ENCODE results near the gene GM2A.

The GM2A gene

DNA sequence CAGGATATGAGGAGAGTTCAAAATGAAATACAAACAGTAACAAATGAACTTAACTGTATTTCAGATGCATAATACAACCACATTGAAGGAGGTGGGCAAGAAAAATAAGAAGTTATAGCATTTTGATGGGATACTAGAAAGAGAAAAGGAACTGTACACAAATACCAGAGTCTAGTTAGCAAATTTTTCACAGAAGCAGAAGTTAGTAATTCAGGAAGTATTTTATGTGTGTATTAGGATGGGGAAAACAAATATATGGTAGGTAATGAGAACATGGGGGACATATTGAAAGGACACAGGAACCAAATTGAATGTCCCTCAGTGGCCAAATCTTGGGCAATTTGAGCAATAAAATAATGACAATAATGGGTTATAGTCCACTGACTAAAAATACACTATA is 18.4 kb downstream of the GM2A start:
- no peaks in the 10 kb centered on the region for H3K27me3 ChIP-seq (ENCODE audit: insufficient read depth, low read length)
- no peaks in the 10 kb centered on the region for H3K4me1 ChIP-seq (ENCODE audit: insufficient read depth, low read length, severe bottlenecking)
- H3K4me2 ChIP-seq (ENCODE audit: low read length): no peak overlapping the region
- no peaks in the 10 kb centered on the region for H3F3A ChIP-seq (ENCODE audit: insufficient read depth, low read length)
- H4K20me1 ChIP-seq (ENCODE audit: insufficient read depth, low read length): no peaks in the 10 kb centered on the region
- no peaks in the 10 kb centered on the region for H3K9me2 ChIP-seq (ENCODE audit: low read depth, low read length)
- H3K4me3 ChIP-seq (ENCODE audit: low read depth, low read length, poor library complexity, severe bottlenecking): no peak overlapping the region
- no peaks in the 10 kb centered on the region for H3K79me2 ChIP-seq (ENCODE audit: insufficient read depth, low read length)
- H2AFZ ChIP-seq (ENCODE audit: low read length): no peak overlapping the region
- H3K36me3 ChIP-seq (ENCODE audit: insufficient read depth, low read length): peaks cover 52% of the 10 kb centered on the region
- TF ChIP-seq EZH2 (IDR thresholded peaks at IDR 0.05; ENCODE audit: borderline replicate concordance, low read length): no peak
- H3K9ac ChIP-seq (ENCODE audit: low read length): no peak overlapping the region
- no peak overlapping the region for H3K27ac ChIP-seq (ENCODE audit: low read depth, low read length, poor library complexity, severe bottlenecking)
- no peaks in the 10 kb centered on the region for H3K9me3 ChIP-seq (ENCODE audit: low read length)

DNA sequence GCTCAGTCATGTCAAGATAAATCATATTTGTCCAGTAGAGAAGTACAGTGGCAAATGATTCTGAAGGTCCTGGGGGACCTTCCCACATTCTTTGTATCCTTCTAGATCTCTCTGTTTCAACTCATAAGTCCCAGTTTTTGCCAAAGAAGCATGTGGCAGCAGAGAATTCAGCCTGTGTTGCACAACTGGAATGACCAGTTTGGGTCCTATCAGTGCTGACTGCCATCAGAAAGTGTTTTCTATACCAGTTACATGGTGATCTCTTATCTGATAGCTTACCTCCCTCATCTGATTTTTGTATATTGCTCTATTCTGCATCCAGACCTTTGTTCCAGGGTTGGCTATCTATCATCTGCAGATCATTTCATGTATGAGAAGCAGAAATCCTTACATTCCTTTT is 21.7 kb downstream of the GM2A start:
- no peaks in the 10 kb centered on the region for H3K4me1 ChIP-seq (ENCODE audit: insufficient read depth, low read length, severe bottlenecking)
- H2AFZ ChIP-seq (ENCODE audit: low read length): no peak overlapping the region
- H3K79me2 ChIP-seq (ENCODE audit: insufficient read depth, low read length): no peaks in the 10 kb centered on the region
- no peaks in the 10 kb centered on the region for H3K9me2 ChIP-seq (ENCODE audit: low read depth, low read length)
- peaks cover 18% of the 10 kb centered on the region for H3K36me3 ChIP-seq (ENCODE audit: insufficient read depth, low read length)
- H3K9me3 ChIP-seq (ENCODE audit: low read length): no peaks in the 10 kb centered on the region
- no peak overlapping the region for H3K4me3 ChIP-seq (ENCODE audit: low read depth, low read length, poor library complexity, severe bottlenecking)
- no peak for TF ChIP-seq EZH2 (IDR thresholded peaks at IDR 0.05; ENCODE audit: borderline replicate concordance, low read length)
- H3K27me3 ChIP-seq (ENCODE audit: insufficient read depth, low read length): no peaks in the 10 kb centered on the region
- no peak overlapping the region for H3K27ac ChIP-seq (ENCODE audit: low read depth, low read length, poor library complexity, severe bottlenecking)
- no peak overlapping the region for H3K9ac ChIP-seq (ENCODE audit: low read length)
- H3F3A ChIP-seq (ENCODE audit: insufficient read depth, low read length): no peaks in the 10 kb centered on the region
- no peak overlapping the region for H3K4me2 ChIP-seq (ENCODE audit: low read length)
- no peaks in the 10 kb centered on the region for H4K20me1 ChIP-seq (ENCODE audit: insufficient read depth, low read length)

DNA sequence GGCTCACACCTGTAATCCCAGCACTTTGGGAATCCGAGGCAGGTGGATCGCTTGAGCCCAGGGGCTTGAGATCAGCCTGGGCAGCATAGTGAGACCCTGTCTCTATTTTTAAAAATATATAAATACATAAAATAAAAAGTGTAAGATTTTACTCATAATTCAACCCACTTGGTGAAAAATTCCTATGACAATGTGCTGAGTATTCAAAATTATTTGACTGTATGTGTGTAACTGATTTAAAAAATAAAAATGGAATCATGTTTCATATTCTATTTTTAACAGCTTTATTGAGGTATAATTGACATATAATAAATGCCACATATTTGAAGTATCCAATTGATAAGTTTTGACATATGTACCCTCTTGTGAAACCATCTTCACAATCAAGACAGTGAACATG is 22.8 kb downstream of the GM2A start:
- H3K79me2 ChIP-seq (ENCODE audit: insufficient read depth, low read length): no peaks in the 10 kb centered on the region
- H3K4me3 ChIP-seq (ENCODE audit: low read depth, low read length, poor library complexity, severe bottlenecking): no peak overlapping the region
- H3F3A ChIP-seq (ENCODE audit: insufficient read depth, low read length): no peaks in the 10 kb centered on the region
- H3K9me3 ChIP-seq (ENCODE audit: low read length): no peaks in the 10 kb centered on the region
- no peak overlapping the region for H3K9ac ChIP-seq (ENCODE audit: low read length)
- no peak overlapping the region for H3K4me2 ChIP-seq (ENCODE audit: low read length)
- H2AFZ ChIP-seq (ENCODE audit: low read length): no peak overlapping the region
- H3K36me3 ChIP-seq (ENCODE audit: insufficient read depth, low read length): peaks cover 7% of the 10 kb centered on the region; the same call in 1 of the 2 replicates
- no peaks in the 10 kb centered on the region for H3K27me3 ChIP-seq (ENCODE audit: insufficient read depth, low read length)
- TF ChIP-seq, protein P1, sequence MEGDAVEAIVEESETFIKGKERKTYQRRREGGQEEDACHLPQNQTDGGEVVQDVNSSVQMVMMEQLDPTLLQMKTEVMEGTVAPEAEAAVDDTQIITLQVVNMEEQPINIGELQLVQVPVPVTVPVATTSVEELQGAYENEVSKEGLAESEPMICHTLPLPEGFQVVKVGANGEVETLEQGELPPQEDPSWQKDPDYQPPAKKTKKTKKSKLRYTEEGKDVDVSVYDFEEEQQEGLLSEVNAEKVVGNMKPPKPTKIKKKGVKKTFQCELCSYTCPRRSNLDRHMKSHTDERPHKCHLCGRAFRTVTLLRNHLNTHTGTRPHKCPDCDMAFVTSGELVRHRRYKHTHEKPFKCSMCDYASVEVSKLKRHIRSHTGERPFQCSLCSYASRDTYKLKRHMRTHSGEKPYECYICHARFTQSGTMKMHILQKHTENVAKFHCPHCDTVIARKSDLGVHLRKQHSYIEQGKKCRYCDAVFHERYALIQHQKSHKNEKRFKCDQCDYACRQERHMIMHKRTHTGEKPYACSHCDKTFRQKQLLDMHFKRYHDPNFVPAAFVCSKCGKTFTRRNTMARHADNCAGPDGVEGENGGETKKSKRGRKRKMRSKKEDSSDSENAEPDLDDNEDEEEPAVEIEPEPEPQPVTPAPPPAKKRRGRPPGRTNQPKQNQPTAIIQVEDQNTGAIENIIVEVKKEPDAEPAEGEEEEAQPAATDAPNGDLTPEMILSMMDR (IDR thresholded peaks at IDR 0.05; ENCODE audit: low read length): no peak
- TF ChIP-seq EZH2 (IDR thresholded peaks at IDR 0.05; ENCODE audit: borderline replicate concordance, low read length): no peak
- H3K9me2 ChIP-seq (ENCODE audit: low read depth, low read length): no peaks in the 10 kb centered on the region
- no peaks in the 10 kb centered on the region for H4K20me1 ChIP-seq (ENCODE audit: insufficient read depth, low read length)
- no peak overlapping the region for H3K27ac ChIP-seq (ENCODE audit: low read depth, low read length, poor library complexity, severe bottlenecking)
- H3K4me1 ChIP-seq (ENCODE audit: insufficient read depth, low read length, severe bottlenecking): no peaks in the 10 kb centered on the region

DNA sequence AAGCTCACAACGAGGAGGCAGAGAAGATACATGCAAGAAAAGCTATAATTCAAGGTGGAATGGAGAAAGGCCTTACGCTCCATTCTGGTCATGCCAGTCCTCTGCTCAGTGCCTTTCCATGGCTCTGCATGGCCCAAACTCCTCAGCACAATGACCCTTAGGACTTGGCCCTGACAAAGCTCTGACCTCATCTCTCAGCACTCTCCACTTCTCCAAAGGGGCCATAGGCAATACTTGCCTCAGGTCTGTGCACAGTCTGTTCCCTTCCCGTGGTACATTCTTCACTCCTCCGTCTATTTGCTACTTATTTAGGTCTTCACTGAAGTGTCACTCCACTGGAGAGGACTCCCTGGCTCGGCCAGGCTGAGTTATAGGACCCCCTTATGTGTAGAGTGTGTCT is 25.9 kb downstream of the GM2A start:
- Histone ChIP-seq H3K27me3 (ENCODE audit: insufficient read depth, low read length) (no peaks in the 10 kb centered on the region), H3K9me3 (ENCODE audit: low read length) (no peaks in the 10 kb centered on the region), H3K9me2 (ENCODE audit: low read depth, low read length) (no peaks in the 10 kb centered on the region), H3K4me2 (ENCODE audit: low read length) (no peak overlapping the region), H3F3A (ENCODE audit: insufficient read depth, low read length) (no peaks in the 10 kb centered on the region), H3K4me3 (ENCODE audit: low read depth, low read length, poor library complexity, severe bottlenecking) (no peak overlapping the region), H3K27ac (ENCODE audit: low read depth, low read length, poor library complexity, severe bottlenecking) (no peak overlapping the region), H3K9ac (ENCODE audit: low read length) (no peak overlapping the region), H3K4me1 (ENCODE audit: insufficient read depth, low read length, severe bottlenecking) (no peaks in the 10 kb centered on the region), H2AFZ (ENCODE audit: low read length) (no peak overlapping the region), H4K20me1 (ENCODE audit: insufficient read depth, low read length) (no peaks in the 10 kb centered on the region), H3K36me3 (ENCODE audit: insufficient read depth, low read length) (no peaks in the 10 kb centered on the region), H3K79me2 (ENCODE audit: insufficient read depth, low read length) (no peaks in the 10 kb centered on the region)
- no peak for TF ChIP-seq EZH2 (IDR thresholded peaks at IDR 0.05; ENCODE audit: borderline replicate concordance, low read length)
- TF ChIP-seq, protein P1 (IDR thresholded peaks at IDR 0.05; ENCODE audit: low read length): no peak
